Ureter (tissue), 1 donor: Measurements from ENCODE around the gene ABAT. TPM values are rescaled to one million over a fixed set of nuclear protein-coding genes. Genes with fewer than 3 reads are reported as not detected.

Source experiments
- DNase-seq: peaks from one replicate; pipeline ENCODE4 v3.0.0-alpha.2; 2020; ENCODE audit warnings: low spot score
- total RNA-seq: library from RNA; stranded (reverse); gene quantifications from one replicate; pipeline ENCODE4 v1.2.4, GENCODE V29; 2023
- donor health status: DM: yes; HTN: yes; CAD: no.

The ABAT gene
- 29.9 TPM for total RNA-seq

DNA sequence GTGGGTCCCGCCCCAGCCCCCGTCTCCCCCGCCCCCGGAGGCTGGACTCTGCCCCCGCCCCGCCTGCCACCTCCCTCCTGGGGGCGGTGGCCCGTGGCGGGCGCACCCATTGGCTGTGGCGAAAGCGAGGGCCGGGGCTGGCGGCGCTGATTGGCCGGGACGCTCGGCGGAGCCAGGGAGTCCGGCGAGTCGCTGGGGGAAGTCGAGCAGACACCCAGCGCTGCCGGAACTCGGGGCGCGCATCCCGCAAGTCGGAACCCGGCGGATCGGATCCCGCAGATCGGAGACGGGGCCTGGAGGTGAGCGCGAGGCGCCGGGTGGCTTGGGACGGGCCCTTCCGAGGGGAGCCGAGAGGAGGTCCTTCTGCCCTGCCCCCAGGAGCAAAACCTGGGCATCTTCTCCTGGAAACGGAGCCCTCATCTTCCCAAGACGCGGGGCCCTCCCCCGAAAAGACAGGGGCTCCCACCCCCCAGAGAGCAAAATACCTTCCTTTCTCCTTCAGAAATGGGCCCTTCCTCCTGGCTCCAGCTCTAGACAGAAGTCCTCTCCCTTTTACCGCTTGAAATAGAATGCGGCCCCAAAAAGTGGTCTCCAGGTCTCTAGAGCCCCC, at the start of gene ABAT:
TSS of gene ABAT (plus strand) at position 205 of the 610 bp plus-strand sequence. CDS start 61,123 bp downstream, outside the sequence.
- peak; percentile 92 for DNase-seq

DNA sequence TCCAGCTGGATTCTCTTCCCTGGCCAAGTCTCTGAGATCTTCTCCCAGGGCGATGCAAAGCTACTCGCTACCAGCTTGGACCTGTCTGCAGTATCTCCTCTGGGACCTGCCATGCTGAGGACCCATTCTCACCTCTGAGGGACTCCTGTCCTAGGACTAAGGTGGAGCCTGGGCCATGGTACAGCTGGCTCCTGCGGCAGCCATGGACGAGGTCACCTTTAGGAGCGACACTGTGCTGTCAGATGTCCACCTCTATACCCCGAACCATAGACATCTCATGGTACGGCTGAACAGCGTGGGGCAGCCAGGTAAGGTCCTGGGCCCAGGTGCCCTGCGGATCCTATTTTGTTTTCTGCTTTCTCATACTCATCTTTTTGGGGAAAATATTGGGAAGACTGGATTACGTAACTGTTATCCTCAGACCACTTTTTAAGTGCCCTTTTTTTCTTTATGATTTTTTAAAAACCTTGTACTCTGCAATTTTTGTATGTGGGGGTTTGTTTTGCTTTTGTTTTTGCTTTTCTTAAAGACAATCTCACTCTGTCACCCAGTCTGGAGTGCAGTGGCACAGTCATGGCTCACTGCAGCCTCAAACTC, 48.8 kb upstream of the ABAT start:
- DNase-seq: no peak

DNA sequence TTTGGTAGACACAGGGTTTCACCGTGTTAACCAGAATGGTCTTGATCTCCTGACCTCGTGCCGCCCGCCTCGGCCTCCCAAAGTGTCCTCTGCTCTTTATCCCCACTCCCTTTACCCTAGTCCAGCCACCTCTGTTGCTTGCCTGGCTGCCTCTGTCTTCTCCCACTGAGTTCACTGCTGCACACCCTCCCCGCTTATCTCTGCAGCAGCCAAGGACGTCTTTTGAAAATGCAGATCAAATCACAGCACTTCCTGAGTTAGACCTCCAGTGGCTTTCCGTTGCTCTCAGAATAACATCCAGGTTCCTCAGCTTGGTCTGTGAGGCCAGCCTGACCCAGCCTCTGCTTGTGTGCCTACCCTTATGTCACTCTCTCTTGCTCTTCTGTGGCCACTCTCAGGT, 47.5 kb upstream of the ABAT start:
- no peak for DNase-seq

DNA sequence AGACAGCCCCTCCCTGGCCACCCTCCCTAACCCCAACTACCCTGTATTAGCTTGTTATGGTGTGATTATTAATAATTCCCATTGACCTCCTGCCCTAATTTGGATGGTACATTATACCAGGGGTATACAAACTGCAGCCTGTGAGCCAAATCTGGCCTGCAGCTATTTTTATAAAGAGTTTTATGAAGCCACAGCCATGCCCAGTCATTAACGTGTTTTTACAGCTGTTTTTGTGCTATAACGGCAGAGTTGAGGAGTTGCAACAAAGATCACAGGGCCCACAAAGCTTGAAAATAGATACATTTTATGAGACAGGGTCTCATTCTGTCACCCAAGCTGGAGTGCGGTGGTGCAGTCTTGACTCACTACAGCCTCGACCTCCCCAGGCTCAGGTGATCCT, 47.0 kb upstream of the ABAT start:
- DNase-seq: no peak

DNA sequence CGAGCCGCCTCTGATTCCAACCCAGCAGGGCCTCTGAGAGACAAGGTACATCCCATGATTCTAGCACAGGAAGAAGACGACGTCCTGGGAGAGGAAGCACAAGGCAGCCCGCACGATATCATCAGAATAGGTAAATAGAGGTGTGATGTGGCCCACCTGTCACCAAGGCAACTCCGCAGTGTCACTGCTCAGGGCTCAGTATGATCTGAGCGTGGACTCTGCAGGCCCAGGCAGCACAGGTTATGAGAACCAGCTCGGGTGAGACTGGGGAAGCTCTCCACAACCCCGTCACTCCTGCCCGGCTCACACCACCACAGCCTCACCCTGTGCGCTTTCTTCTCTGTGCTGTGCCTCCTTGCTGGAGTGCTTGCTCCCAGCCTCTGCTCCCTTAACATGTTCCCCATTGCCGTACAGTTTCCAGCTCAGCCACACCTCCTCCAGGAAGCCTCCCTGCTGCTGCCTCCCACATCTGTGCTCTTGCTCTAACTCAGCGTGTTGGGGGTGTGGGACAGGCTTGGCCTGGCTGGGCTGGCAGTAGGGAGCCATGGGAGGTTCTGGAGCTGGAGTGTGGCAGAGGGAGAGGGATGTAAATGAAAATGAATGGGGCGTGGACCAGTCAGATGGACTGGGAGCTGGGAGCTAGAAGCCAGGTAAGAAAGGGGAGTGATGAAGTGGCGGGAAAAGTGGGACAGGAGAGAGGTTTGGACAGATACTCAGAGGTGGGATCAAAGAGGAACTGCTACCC, 45.3 kb upstream of the ABAT start:
- DNase-seq: no peak

DNA sequence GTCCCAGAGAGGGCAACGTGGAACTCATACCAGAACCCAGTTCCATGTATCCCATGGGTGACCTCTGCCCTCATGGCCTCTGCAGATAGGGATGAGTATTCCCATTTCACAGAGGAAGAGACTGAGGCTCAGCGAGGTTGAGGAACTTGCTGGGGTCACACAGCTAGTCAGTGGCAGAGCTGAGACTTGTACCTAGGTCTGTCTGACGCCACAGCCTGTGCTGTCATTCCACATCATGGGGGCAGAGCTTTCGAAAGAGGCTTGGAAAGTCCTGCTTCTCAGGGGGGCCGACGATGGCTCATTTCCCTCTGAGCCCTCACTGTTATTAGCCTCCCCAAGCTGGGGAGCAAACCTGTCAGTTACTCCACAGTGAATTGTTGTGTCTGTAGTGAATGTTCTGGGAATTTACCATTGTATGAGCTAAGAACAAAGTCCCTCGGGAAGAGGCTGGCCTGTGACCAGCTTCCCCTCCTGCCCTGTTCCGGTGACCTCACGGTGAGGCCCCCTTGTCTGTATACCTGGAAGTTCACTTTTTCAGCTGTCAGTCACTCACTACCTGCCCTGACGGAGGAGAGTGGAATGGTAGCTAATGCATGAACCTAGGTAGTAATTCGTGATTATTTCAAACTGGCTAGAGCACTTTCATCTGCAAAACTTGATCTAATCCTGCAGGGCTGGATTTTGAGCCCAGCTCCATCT, 44.0 kb upstream of the ABAT start:
- DNase-seq: no peak

DNA sequence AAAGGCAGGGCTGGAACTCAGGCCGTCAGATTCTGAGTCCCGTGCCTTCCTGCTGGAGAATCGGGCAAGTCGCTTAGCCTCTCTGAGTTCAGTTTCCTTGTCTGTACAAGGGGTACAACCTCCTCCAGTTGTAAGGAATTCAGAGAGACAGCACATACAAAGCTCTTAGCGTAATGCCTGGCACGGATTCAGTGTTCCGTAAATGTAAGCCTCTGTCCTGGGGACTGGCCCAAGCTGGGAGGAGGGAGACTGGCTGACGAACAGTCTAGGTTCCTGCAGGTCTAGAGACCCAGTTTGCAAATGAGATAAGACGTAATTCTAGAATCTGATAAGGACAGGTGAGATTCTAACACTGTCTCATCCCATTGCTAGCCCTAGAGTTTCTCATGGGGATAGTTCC, 43.0 kb upstream of the ABAT start:
- no peak for DNase-seq

DNA sequence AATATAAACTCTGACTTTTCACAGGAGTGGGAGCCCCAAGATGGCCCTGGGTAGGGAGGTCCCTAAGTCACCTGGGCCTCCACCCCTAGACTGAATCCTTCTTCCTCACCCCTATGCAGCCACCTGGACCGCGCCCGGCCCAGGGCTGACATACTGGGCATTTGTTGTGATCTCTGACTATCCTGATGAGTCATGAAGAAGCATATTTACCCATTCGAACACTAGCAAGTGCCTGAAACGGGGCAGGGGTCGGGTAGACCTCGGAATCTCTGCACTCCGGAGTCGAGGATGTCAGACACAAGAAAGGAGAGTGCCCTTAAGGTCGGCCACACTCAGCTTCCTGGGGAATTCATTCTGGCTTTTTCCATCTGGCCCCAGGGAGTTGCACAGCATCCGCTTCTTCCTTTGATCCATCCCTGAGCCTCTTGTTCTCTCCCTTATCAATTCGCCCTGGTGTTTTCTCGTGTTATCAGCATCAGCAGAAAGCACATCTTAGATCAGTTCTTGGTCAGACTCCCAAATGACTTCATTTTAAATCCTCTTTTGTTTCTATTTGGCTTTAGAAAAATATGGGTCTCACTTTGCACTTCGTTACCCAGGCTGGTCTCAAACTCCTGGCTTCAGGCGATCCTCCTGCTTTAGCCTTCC, 42.5 kb upstream of the ABAT start:
- DNase-seq: no peak

DNA sequence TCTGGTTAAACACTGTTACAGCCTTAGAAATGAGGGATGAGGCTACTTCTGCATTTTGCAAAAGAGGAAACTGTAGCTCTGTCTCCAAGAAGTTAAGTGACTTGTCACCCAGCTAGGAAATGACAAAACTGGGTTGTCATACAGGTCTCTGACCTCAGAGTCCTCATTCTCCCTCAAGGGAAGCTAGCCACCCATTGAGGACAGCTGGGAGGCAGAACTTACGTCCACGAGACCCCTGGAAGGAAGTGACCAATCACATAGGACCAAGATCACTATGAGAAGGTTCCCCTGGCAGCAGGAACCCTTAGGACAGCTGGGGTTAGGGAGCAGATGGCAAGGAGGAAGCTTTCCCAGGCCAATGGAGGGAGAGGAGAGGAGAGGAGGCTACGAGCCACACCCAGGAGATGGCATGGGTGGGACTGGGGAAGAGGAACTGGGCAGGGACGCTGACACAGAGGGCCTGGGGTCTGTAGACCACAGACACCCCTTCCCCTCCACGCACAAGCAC, 41.7 kb upstream of the ABAT start:
- DNase-seq: no peak

DNA sequence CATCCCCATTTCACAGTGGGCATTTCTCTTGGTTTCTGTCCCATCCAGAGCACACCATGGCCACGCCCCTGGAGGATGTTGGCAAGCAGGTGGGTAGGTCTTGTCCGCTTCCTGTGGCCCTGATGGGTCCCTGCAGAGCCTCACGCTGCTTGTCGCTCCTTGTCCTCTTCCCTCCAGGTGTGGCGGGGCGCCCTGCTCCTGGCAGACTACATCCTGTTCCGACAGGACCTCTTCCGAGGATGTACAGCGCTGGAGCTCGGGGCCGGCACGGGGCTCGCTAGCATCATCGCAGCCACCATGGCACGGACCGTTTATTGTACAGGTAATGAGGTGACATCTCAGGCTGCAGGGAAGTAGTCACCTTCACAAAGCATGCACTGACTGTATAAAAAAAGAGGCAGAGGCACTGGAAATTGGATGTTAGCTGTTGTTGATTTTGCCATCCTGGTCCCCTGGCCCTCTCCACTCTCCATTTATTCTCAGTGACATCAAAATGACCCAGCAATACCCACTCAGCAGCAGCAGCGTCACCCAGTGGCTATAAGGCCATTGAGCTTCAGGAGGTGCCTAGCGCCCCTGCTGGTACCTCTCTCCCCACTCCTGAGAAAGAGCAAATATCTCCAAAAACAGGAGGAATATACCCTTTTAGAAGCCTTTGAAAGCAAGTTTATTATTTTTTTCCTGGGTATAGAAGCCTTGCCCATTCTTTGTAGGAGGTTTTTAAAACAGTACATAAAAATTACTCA, 39.3 kb upstream of the ABAT start:
- DNase-seq: no peak

DNA sequence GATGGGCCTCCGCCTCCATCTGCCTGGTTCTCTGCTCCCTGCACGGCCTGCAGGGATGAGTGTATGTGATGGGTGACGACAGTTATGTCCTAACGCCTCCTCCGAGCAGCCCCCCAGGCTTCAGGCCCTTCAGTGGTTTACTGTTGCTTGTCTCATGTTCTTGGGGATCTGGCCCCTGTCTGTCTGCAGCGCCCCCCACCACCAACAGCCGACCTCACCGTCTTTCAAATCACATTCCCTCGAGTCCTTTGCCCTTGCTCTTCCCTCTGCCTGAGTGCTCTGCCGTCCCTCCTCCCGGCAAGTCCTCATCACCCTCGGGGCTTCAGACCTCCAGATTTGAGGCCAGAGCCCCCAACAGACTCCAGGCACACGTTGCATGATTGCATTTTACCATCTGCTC, 34.7 kb upstream of the ABAT start:
- DNase-seq: no peak

DNA sequence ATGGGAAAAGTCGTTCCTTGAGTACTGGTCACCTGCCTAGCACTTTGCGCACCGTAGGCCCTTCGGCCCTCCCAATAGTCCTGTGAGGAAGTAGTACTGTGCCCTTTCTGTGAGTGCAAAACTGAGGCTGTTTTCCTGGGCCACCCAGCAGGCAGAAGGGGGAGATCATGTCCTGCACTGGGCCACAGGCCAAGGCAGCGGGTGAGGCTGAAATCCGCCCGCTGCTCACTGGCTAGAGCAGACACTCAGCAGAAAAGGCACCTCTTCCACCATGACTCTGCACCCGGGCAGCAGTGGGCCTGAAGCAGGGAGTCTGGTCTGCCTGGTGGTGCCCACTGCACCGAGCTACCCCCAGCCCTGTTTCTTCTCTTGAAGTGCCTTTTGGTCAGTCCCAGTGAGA, 32.7 kb upstream of the ABAT start:
- DNase-seq: no peak

DNA sequence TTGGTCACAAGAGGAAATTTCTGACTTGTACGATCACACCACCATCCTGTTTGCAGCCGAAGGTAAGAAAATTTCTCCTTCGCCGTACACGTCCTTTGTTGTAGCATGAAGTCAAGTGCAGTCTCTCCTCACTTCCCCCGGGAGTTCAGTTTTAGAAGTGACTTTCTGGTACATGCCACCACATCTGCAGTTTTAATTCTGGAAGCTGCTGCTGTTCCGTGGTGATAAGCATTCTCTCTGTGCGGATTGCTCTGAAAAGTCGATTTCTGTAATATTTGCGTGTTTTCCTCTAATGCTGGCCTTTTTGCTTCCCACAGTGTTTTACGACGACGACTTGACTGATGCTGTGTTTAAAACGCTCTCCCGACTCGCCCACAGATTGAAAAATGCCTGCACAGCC, 32.3 kb upstream of the ABAT start:
- DNase-seq: no peak

DNA sequence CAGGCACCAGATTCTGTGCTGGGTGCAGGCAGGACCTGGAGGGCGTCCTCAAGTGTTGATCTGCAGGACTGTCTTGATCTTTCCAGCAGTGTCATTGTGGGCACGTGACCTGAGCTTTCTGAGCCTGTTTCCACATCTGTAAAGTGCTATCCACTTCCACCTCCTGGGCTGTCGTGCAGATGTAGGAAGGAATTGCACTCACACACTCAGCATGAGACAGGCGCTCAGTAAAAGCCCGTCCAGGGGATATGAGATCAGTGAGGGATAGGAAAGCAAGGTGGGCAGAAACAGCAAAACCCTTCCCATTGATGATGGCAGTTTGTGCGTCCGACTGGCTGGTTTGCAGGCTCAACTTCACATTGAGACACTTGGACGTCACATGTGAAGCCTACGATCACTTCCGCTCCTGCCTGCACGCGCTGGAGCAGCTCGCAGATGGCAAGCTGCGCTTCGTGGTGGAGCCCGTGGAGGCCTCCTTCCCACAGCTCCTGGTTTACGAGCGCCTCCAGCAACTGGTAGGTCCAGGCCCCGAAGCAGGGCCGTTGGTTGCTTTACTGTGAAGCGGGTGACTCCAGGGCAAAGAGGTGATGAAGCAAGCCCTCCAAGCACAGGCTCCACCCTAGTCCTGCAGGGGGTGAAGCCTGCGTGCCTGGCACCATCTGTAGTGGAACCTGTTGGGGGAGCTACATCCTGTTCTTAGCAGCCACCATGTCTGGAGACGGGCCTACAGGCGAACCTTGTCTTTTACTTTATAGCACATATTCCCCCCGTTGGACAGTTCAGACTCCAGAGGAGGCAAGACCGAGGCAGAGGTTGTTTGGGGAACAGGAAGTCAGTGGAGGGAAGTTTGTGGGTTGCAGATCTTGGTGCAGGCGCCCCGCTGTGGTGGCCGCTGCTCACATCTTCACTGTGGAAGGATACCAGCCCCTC, 29.9 kb upstream of the ABAT start:
- DNase-seq: no peak

DNA sequence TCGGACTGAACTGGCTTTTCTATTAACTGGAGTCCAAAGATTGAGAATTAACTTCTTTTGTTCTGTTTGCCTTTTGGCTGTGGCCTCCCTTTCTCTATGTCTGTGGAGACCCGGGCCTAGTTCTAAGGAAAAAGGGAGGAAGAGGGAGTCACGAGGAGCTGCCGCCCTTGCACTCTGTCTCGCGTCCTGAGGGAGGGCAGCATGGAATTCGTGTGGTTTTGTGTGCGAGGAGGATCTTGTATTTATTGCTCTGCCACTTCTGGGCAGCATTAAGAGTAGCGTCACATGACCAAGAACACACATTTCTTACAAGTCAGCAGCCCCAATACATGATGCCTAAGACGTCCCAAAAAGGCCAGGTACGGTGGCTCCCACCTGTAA, 29.3 kb upstream of the ABAT start:
- no peak for DNase-seq

DNA sequence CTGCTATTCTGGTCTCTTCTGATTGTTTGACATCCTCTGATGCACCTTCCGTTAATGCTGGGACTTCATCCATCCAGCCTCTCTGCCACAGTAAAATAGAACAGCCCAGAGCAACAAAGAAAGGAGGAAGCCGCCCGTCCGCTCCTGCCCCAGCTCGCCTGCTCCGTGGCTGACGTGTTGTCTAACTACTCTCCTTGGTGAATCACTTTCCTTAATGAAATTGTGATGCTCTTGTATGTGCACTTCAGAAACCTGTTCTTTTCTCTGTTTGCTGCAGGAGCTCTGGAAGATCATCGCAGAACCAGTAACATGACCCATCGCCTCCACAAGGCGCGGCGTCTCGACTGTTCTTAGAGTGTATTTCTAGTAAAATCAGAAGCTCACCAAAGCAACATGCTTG, 28.6 kb upstream of the ABAT start:
- DNase-seq: no peak

DNA sequence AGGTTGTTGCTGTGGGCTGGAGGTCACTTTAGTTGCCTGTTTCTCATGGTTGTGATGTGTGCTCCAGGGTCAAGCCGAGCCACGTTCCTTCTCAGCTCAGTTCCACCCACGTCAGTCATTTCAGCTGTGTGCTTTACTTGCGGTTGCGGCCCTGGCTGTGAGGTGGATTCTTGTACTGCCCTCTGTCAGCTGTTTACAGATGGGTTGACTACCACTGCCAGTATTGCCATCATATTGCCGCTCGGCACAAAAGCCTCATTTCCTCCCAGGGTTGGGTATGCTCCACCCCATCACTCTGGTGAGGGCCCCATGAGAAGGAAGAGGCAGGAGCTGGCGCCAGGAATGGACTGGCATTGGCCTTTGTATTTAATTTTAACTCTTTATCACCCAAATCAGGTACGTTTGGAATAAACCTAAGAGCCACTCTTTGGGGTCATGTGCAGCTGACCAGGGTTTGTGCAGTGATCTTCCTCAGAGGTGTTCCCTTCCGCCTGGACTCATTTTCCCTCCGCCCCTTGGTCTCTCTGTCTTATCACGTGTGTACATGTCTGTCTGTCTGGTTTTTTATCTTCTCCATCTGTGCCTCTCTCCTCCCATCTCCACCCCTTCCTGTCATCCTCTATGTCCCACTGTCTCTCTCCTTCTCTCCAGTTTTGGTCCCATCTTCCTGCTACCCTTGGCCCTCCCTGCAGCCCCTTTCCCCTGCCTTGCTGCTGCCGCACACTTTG, 27.9 kb upstream of the ABAT start:
- DNase-seq: no peak

DNA sequence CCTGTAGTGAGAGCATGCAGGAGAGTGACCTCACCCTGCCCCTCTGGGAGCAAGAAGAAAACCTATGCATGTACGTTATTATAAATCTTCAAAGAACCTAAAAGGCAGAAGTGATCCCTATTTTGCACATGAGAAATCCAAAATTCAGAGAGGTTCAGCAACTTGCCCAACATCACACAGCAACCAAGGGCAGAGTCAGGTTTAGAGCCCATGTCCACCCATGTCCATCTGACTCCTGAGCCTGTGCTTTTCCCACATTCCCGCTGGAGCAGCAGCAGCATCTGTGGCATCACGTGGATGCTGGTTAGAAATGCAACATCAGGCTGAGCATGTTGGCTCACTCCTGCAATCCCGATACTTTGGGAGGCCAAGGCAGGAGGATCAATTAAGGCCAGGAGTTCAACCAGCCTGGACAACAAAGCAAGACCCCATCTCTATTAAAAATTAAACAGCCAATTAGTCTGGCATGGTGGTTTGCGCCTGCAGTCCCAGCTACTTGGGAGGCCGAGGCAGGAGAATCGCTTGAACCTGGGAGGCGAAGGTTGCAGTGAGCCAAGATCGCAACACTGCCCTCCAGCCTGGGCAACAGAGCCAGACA, 26.6 kb upstream of the ABAT start:
- no peak for DNase-seq

DNA sequence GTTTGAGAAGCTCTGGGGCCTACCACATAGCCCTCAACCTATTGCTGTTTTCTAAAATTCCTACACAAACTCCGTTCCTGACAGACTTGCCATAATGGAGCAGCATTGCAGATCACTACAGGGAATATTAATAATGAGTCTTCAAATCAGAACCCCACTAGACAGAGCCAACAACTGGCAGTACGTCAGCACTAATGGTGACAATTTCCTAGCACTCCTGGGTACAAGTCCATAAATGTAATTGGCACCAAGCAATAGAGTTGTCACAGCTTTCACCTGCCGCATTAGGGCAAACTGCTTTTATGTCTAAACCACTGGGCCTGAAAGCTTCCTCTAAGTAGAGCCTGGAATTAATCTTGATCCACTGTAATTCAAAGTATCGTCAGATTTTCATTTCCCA, 25.5 kb upstream of the ABAT start:
- no peak for DNase-seq
